ENCODE measurements around the gene MRPL14.

MRPL14 gene

DNA sequence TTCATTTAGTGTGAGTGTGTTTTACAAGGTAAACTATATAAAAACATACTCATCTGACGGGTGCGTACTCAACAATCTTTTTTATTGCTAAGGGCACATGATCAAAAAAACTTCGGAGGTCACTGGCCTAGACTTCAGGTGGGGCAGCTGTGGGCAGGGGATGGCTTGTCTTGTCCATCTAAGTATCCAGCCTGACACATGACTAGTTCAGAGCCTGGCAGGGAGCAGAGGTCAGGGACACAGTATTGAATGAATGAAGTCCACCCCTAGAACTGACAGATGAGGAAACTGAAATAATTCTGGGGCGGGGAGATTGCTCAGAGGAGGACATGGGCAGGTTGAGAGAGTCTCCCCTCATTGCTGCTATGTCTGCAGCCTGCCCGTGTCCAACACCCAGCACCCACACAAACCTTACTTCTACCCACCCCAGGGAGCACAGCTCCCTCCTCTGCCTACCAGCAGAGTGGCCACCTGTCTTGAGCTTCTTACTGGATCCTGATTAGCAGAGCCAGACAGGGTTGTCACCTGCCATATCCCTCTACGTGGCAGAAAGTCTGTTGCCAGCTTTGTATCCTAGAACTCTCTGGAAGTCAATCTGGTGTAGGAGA is 48.9 kb downstream of the MRPL14 start:
- DNase-seq, result no peak

DNA sequence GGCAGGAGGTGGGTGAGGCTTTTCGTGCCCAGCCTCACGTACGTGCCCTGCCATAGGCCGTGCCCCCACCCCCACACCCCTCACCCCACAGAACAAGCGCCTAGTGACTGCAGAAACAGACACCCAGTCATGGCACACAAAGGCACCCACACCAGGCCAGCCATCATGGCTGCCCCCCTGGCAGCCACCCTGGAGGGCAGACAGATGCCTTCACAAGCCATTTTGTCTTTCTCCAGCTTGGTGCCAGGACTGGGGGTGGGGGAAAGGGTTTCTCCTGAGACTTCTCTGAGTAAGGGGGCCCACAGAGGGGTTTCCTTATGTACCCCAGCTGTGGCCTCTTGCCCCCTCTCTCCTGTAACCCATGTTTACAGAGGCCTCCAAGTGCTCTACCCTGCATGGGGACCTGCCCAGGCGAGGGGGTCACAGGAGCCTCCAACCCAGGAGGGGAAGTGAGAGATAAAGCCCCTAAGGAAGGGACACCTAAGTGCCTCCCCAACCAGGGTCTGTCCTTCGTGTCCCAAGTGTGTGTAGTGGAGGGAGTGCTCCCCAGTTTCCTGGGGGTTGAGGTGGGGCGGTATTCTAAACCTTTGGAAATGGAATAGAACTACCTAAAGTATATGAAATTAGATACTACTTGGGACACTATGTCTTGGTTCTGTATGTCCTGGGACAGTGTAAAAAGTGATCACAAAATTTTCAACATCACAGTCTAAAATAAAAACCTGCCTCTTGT is 49.9 kb downstream of the MRPL14 start:
- no peak for DNase-seq

DNA sequence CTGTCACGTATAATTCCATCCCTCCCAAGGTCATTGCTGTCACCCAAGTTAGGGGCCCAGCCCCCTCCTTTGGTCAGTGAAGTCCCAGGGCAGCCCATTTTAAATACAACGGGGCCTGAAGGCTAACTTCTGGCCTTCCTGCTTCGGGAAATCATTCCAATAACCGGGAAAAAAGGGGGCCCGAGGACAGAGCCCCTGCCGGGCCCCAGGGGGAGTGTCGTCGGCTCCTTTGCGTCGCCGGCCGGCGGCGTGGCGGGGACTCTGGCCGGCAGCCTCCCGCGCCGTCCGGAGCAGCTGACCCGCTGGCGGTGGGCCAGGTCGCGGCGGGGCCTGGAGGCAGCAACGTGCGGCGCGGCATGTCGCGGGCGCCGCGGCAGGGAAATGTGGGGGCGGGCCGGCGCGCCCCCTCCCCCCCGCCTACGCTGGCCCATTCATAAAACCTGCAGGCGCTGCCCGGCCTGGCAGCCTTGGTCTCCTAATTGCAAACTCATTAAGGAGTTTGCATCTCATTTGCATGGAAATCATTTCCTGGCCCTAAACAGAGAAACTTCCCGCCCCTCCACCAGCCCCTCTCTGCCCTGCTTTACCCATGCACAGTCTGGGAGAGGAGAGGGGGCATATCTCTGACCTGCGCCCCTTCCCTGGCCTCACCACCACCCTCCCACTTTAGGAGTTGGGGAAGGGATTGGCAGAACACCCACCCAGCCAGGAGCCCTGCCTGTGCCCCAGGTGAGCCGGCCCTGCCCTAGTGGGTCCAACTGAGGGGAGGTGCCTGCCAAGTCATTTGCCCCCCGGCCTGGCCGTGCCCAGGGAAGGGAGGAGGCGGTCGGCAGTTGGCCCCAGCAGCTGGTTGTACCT is 50.7 kb downstream of the MRPL14 start:
- DNase-seq, result no peak

DNA sequence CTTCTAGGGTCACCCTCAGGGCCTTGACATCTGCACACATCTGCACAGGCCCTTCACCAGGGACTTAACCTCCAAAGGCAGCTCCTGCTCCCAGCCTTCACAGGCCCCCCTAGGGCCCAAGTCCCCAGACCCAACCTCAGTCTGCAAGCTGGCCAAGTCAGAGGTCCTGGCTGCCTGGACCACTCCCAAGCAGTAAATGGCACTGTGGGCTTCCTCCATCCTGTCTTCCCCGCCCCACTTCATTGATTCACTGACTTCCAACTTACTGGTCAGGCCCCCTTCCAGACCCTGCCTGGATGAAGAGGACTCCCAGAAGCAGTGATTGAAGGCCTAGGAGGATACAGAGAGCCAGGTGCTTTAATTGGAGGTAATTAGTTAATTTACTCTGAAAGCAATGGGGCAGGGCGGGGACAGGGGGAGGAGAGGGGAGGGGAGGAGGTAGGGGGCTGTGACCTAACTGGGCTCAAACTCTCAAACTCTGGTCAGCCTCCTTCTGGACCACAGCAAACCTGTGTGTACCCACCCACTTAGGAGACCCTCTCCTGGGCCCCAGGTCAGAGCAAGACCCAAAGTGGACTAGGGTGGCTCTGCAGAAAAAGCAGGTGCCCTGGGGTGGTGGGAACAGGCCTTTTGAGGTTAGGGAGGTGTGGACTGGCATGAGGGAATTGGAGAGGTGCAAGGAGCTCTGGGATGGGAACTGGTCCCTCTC is 51.5 kb downstream of the MRPL14 start:
- no peak for DNase-seq

DNA sequence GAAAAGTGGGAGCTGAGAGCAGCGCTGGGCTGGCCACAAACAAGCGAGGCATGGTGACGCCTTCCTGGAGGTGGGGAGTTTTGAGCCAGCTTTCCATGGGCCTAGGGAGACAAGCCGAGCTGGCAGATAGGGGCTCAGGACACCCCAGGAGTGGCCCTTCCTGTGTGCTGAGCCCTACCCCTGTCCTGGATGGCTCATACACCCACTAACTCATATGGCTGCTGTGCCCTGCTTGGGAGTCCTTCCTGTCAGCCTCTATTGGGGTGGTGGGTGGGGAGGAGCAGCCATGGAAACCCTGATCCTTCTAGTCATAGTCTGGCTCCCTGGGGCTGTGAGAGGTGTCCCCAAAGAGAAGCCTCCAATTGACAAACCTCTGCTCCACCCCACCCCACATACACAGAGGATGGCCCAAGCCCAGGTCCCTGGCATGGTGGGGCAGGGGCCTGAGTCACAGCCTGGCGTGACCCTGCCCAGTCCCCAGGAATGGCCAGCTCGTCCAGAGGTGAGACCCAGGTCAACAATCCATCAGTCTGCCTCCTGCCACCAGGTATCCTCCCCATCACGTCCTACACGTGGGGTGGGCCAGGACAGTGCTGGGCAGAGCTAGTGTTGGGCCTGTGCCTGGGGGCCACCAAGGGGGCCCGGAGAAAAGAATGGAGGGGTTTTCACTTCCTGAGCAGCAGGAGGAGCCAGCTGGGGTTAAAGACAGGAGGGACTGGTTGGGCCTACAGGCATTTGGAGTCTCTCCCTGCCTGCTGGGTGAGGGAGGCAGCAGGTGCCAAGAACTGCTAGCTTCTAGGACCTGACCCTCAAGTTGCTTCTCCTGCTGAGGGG is 52.2 kb downstream of the MRPL14 start:
- no peak for DNase-seq

DNA sequence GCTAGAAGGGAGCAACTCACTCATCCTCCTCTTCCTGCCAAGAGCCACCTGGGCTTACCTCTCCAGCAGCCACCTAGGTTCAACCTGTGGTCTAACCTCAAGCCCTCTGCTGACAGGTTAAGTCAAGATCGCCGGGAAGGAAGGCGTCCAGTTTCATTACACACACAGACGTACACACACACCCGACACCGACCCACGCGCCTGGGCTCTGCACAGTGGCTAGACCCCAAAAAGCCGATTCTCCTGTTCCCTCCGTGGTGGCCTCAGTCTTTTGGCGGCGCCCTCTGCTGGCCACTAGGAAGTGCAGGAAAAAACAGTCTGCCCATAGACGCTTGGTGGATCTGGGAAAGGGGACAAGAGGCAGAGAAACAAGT is 52.8 kb downstream of the MRPL14 start:
- no peak for DNase-seq

DNA sequence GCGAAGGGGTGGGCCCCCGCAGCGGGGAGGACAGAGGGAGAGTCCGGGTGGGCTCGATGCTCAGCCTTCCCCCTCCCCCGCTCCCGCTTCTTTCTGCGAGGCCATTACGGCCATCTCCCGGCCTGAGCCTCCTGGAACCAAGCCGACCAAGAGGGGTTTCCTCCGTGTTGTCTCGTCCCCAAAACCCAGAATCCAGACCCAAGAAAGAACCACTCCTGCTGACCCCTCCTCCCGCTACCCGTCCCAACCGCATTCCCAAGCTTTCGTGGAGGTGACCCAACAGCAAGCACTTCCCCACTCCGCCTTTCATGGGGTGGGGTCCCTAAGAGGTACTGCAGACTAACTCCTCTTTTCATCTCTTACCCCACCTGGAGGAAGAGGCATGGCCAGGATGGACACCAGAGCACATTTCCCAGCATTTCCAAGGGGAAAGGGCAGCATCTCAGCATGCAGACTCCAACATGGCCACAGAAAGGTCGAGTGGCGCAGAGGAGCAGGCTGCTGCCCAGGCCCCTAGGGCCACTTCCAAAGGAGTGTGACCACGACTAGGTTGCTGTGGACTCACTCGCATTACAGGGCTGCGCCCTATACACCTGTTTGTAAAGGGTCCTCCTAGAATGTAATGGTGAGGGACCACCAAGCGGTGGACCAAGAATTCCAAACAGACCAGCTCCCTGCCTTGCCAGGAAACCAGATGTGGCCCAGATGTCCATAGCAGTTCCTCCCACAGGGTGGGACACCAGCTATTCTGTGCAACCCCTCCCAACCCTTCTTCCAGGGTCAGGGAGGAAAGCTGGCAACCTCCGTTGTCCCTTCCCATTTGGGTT is 53.4 kb downstream of the MRPL14 start:
- DNase-seq, result no peak

DNA sequence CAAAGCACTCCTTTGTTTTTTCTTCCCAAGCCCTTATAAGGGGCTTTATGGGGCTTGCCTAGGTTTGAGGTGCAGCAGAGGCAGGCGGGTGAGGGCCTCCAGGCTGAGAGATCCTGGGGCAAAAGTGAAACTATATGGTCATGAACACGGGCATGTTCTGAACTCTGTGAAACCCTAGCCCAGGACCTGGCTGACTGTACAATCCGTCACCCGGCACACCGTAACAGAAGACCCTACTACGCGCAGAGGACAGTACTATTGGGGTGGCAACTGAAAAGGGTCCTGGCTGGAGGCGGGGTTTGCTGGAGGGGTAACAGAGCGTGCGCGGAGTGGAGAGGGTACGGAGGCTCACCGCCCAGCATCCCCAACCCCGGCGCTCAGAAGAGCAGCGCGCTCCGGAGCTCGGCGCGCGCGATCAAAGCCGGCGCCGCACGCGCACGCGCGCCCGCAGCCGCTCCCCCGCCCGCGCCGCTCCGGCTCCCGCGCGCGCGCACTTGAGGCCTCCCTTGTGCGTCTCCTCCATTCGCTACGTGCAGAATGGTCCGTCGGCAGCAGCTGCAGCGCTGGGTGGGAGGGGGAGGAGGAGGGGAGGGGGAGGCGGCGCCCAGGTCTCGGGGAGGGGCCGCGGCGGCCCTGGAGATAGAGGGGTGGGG is 54.2 kb downstream of the MRPL14 start:
- no peak for DNase-seq

DNA sequence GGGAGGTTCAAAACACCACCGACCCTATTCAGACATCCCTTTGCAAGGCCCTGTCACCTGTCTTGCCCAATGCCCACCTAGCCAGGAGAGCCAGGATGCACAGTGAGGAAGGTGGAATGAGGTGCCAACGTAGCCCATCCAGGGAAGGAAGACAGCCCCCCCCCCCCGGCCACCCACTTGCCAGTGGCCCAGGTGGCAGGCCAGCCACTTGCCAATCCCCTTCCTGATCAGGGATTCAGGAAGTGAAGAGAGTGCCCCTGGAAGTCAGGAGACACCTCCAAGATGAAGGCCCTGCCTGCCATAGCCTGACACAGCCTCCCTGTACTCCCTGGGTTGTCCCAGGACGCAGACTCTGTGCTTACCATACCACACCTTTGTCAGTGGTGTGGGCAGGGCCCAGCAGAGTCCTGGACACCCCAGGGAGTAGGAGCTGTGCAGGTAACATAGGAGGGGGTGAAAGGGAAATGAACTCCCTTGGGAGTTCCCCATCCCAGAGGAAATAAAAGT is 54.7 kb downstream of the MRPL14 start:
- no peak for DNase-seq

DNA sequence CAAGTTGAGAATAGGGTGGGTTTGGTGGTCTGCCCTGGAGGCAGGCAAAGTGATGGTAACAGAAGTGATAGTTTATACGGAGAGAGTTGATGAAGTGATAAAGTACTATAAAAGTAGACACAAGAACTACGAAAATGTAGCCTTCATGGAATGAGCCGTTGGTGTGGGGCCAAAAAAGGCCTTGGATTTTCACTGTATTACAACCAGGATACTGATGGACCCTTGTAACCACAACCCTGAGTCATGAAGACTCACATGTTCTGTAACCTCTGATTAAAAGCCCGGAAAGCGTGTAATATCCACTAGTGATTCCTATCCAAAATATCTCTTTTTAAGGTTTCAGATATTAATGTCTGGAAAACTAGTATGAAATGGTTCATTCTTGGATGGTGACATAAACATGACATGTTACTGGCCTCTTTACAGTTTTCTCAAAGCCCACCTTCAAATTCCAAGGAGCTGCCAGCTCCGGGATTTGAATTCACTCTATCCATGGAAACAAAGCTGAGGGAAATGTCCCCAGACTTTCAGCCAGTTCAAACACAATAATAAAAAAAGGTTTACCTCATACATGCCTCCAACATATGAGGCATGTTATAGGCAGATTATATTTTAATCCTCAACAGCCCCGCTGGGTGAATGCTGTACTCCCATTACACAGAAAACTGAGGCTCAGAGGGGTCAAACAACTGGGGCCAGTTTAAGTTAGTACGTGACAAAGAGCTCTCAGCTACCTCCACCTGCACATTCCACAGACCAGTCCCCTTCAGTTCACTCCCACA is 55.4 kb downstream of the MRPL14 start:
- DNase-seq, result no peak

DNA sequence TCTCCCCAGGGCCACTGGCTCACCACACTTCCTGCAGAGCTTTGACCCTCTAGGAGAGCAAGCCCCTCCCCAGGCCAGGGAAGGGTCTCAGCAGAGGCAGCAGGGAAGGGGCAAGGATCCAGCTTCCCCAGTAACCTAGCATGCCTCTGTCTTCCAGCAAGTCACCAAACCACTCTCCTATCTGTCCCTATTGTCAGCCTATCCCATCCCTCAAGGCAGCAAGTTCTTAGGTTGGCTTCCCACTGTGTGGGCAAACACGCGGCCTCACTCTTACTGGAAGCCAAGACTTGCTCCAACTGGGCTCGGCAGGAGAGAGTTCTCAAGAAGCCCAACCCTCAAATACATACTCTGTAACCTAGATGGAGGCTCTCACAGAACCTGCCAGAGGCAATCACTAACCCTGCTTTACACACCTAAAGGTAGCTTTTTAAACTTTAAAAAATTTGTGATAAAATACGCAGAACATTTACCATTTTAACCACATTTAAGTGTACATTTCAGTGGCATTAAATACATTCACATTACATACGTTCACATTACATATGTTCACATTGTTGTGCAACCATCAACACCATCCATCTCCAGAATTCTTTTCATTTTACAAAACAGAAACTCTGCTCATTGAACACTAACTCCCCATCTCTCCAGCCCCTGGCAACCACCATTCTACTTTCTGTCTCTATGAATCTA is 58.5 kb downstream of the MRPL14 start:
- DNase-seq, result no peak

DNA sequence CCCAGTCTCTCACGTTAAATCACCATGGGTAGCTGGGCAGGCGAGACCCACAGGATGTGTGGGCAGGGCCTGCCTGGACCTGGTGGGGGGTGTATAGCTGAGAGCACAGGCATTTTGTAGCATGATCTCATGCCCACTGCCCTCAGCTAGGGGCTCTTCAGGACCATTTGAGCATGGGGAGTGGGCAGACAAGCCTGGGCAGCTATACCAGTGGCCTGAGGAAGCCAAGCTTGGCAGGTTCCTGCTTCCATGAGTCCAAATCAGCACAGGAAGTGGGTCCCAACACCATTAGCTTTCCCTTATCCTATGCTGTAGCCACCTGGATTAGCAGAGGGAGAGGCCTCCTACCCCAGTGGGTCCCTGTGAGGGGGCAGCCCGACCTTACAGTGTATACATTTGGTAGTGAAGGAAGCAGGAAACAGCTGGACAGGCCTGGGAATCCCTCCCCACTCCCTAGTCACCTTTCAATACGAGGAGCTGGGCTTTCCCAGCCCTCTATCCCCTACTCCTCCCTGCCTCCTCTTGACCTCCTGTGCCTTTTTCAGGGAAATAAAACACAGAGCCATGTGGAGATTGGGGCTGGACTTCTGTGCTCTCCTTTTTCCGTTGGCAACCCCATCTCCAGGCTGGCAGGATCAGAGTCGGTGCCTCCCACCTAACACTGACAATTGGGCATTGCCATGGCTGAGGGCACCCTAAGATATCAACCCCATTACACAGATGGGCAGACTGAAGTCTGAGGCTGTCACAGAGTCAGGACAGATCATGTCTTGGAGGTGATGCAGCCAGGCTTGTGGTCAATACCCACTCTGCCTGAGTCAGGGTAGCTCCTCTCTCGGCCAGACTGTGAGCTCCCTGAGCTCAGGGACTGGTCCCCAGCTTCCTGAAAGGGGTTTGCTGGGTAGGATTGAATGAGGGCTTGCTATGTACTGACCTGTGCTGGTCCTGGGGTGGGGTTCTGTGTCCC is 59.8 kb downstream of the MRPL14 start:
- DNase-seq, result no peak

DNA sequence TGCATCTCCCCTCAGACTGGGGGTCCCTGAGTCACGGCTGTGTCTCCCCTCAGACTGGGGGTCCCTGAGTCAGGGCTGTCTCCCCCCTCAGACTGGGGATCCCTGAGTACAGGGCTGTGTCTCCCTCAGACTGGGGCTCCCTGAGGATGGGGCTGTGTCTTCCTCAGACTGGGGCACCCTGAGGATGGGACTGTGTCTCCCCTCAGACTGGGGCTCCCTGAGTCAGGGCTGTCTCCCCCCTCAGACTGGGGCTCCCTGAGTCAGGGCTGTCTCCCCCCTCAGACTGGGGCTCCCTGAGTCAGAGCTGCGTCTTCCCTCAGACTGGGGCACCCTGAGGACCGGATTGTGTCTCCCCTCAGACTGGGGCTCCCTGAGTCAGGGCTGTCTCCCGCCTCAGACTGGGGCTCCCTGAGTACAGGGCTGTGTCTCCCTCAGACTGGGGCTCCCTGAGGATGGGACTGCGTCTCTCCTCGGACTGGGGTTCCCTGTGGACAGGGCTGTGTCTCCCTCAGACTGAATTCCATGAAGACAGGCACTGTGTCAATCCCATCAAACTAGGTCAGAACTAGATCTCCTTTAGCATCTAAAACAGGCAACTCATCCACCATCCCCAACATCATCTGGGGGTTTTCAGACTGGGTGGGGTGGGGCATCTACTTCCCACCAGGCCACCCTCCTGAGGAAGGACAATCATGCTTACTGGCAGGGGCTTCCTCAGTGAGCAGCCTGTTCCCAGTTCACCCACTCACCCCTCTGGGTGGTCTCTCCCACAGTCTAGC is 60.7 kb downstream of the MRPL14 start:
- DNase-seq, result no peak

DNA sequence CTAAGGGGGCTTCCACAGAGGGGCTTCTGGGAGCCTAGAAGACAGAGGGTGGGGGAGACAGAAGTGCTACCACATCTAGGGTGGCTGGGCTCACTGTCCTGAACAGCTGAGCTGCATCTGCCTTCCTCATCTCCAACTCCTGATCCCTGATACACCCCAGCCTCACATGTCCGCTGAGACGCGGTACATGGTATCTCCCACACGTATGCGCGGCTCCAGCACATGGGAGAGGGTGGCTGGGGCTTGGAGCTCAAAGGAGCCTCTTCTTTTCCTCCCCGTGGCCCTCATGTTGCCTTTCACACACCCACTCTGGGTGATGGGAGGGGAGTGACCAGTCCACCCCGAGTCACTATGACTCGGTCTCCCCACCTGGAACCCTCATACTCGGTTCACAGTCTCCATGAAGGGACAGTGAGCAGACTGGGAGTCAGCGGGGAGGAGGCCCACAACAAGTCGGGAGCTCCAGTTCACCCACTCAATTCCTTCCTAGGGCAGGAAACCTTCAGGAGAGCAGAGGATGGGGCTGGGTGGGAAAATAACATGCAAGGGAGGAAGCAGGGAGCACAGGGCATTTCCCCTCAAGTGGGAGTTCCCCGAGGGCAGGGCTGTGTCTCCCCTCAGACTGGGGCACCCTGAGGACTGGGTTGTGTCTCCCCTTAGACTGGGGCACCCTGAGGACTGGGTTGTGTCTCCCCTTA is 61.7 kb downstream of the MRPL14 start:
- no peak for DNase-seq

DNA sequence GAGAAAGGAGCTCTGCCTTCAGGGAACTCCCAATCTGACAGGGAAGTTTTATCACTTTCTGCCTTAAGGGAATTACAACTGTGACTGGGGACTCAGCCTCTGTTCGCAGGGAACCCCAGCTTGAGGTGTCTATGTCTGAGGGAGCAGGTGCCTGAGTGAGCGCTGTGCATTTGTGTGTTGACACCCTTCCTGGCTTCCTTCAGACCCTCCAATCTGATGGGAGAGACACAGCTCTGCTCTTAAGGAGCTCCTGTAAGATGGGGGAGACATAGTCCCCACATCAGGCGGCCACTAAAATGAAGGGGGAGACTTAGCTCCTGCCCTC is 62.3 kb downstream of the MRPL14 start:
- no peak for DNase-seq

DNA sequence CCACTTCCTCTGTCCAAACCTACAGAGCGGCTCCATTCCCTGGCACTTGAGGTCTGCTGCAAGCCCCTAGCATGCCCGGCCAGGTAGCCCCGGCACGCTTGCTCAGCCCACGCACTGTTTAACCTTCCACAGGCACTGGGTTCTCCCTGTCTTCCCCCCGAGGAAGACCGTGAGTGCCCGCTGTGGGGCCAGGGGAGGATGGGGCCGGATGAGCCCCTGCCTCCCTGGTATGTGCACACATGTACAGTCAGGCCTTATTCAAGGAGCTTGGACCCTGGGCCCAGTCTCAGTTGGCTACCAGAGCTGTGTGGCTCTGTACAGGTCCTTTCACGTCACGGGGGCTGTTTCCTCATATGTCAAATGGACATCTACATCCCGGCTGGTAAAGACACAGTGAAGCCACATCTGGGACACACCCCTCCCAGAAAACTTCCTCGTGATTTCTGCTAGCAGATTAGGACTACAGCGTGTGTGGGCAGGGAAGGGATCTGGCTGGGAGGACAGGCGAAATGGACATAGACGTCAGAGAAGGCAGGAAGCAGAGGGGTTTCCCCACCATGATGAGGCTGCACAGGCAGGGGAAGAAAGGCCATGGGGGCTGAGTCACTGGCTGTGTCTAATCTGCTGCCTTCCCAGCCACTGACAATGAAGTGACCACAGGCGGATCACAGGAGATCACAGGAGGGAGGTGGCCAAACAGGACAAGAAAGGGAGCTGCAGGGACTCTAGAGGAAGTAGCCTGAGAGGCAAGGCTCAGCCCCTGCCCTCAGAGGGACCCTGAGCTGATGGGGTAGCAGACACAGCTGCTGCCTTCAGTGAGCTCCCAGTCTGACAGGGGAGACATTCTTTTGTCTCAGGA is 62.9 kb downstream of the MRPL14 start:
- DNase-seq, result no peak
